Right lobe of liver (tissue), 6 donors: ENCODE results near the gene TCF4. TPM values are rescaled to one million over a fixed set of nuclear protein-coding genes. Genes with fewer than 3 reads are reported as not detected.

Source experiments
- ATAC-seq, 4 donors: fragments of 200-7000 bp; cut with Tn5 transposase; one replicate each; pipeline ENCODE4 v1.9.1; 2020; ENCODE audit warnings: mild to moderate bottlenecking in 4 of 4, moderate library complexity in 4 of 4
- DNase-seq, 3 donors: peaks; one replicate each; pipeline ENCODE4 v3.0.0-alpha.2; 2020
- H3K27ac ChIP-seq, 3 donors: fragments of 200-600 bp; one replicate each; pipeline ENCODE4 v1.8.0; 2022
- H3K27me3 ChIP-seq, 2 donors: fragments of 200-600 bp; one replicate each; pipeline ENCODE4 v1.8.0; 2022
- H3K36me3 ChIP-seq, 4 donors: fragments of 200-600 bp; sonication (generic) in 1 of 4; one replicate each; pipeline versions ENCODE4 v1.5.1 to v1.8.0; 2017 to 2022; ENCODE audit warnings: control low read depth in 1 of 4
- H3K4me1 ChIP-seq, 4 donors: fragments of 200-600 bp; sonication (generic) in 1 of 4; one replicate each; pipeline versions ENCODE4 v1.5.1 to v1.8.0; 2017 to 2022; ENCODE audit warnings: control low read depth in 1 of 4
- H3K4me3 ChIP-seq, 3 donors: fragments of 200-600 bp; one replicate each; pipeline ENCODE4 v1.8.0; 2022
- H3K9me3 ChIP-seq, 4 donors: fragments of 200-600 bp; sonication (generic) in 1 of 4; one replicate each; pipeline versions ENCODE4 v1.5.1 to v1.8.0; 2017 to 2022; ENCODE audit warnings: control low read depth in 1 of 4
- CTCF ChIP-seq, 4 donors: fragments of 200-600 bp in 3 of 4; fragments of 450-650 bp in 1 of 4; IDR thresholded peaks; one replicate each; pipeline versions ENCODE4 v1.5.1 to v1.8.0; 2016 to 2022; ENCODE audit warnings: antibody characterized with exemption in 4 of 4, mild to moderate bottlenecking in 2 of 4
- POLR2A ChIP-seq: fragments of 450-650 bp; IDR thresholded peaks from one replicate; pipeline ENCODE4 v1.6.1; 2017; ENCODE audit warnings: antibody characterized with exemption, mild to moderate bottlenecking
- WGBS: methylation state at CpG from one replicate; pipeline ENCODE4 v1.1.6; 2018; ENCODE audit warnings: low coverage, low lambda C conversion rate; ENCODE audit not compliant: insufficient coverage; ENCODE audit errors: missing lambda C conversion rate; 5-methylcytosine and 5-hydroxymethylcytosine counted together
- intact Hi-C, 2 donors: fragments of 100-400 bp; cut with DNase I; formaldehyde crosslinking; loops; one replicate each; pipeline versions ENCODE4 v1.11.2 to v1.14.1; 2022
- total RNA-seq, 6 experiments: library from RNA; depleted of rRNA in 2 of 6; stranded (reverse); fragments of >200 nt in 2 of 6; fragmentation: NEBNext Ultra II Directional in 3 of 6; extraction: Animal tissue kit (Norgen Biotek cat#: 25700) in 3 of 6; gene quantifications; one replicate each; pipeline versions ENCODE4 v1.1.0 to v1.2.4, GENCODE V29; 2016 to 2023
- donor health status: DM: no; HTN: yes; CAD: no.
- donor health status: DM: no; HTN: no; CAD: no.
- donor health status: DM: no; HTN: no; CAD: no.
- donor health status: DM: no; HTN: yes; CAD: no.
- donor health status: DM: no; HTN: yes; CAD: no.

TCF4 gene
- total RNA-seq, 6 experiments from 2014 or later = 8.1 to 19.5 (median 10.4) TPM

GRCh38 chr18:55552526-55553189, 35.3 kb downstream of the TCF4 start:
- no peak overlapping the region for H3K27ac ChIP-seq
- H3K4me1 ChIP-seq = no peaks in the 10 kb centered on the region
- H3K36me3 ChIP-seq = no peaks in the 10 kb centered on the region
- no peaks in the 10 kb centered on the region for H3K27me3 ChIP-seq
- DNase-seq (no peak), ATAC-seq (no peak)
- TF ChIP-seq POLR2A (no peak), CTCF (IDR thresholded peaks at IDR 0.05) (no peak)
- 68% methylated on average over 10 of the region's 11 CpGs for WGBS
- intact Hi-C loops = no loop called here
- H3K4me3 ChIP-seq = no peak overlapping the region
- H3K9me3 ChIP-seq = no peaks in the 10 kb centered on the region

- DNase-seq (no peak), ATAC-seq (no peak)
- intact Hi-C loops = no loop called here
- Histone ChIP-seq H3K27ac (no peak overlapping the region), H3K4me3 (no peak overlapping the region), H3K36me3 (no peaks in the 10 kb centered on the region), H3K27me3 (no peaks in the 10 kb centered on the region), H3K9me3 (no peaks in the 10 kb centered on the region), H3K4me1 (no peaks in the 10 kb centered on the region)
- TF ChIP-seq CTCF (IDR thresholded peaks at IDR 0.05) (no peak), POLR2A (no peak)
- 69% methylated on average over 7 of the region's 8 CpGs for WGBS
Measured at GRCh38 chr18:55551227-55551626, 36.8 kb downstream of the TCF4 start.

GRCh38 chr18:55550471-55550870, 37.5 kb downstream of the TCF4 start:
- TF ChIP-seq CTCF (IDR thresholded peaks at IDR 0.05) (no peak), POLR2A (no peak)
- 56% methylated on average over 8 of the region's 8 CpGs for WGBS
- Histone ChIP-seq H3K4me3 (no peak overlapping the region), H3K9me3 (no peaks in the 10 kb centered on the region), H3K27me3 (no peaks in the 10 kb centered on the region), H3K27ac (no peak overlapping the region), H3K36me3 (no peaks in the 10 kb centered on the region), H3K4me1 (no peaks in the 10 kb centered on the region)
- DNase-seq (no peak), ATAC-seq (no peak)
- intact Hi-C loops = no loop called here

- intact Hi-C loops = no loop called here
- ATAC-seq (no peak), DNase-seq (no peak)
- H3K27me3 ChIP-seq = no peaks in the 10 kb centered on the region
- no peaks in the 10 kb centered on the region for H3K36me3 ChIP-seq
- TF ChIP-seq CTCF (IDR thresholded peaks at IDR 0.05) (no peak), POLR2A (no peak)
- no peak overlapping the region for H3K27ac ChIP-seq
- H3K4me1 ChIP-seq = no peaks in the 10 kb centered on the region
- no peaks in the 10 kb centered on the region for H3K9me3 ChIP-seq
- no peak overlapping the region for H3K4me3 ChIP-seq
- WGBS = 97% methylated on average over 5 of the region's 5 CpGs
Measured at GRCh38 chr18:55549474-55550104, 38.4 kb downstream of the TCF4 start.
